Gastrocnemius medialis (tissue), 4 donors: ENCODE data around the gene ARHGAP1. TPM values are rescaled to one million over a fixed set of nuclear protein-coding genes. Genes with fewer than 3 reads are reported as not detected.

Source experiments
- ATAC-seq, 2 donors: fragments of 150-250 bp; one replicate each; pipeline ENCODE4 v1.9.1; 2016
- DNase-seq, 2 donors: peaks; one replicate each; pipeline ENCODE4 v3.0.0-alpha.2; 2019
- H3K27ac ChIP-seq, 4 donors: fragments of 200-600 bp; sonication (generic); 1 replicate in 1 of 4; 2 replicates in 3 of 4; pipeline ENCODE4 v1.5.1; 2016 to 2018; ENCODE audit warnings: mild to moderate bottlenecking in 2 of 4, moderate library complexity in 1 of 4
- H3K27me3 ChIP-seq, 3 donors: fragments of 200-600 bp; sonication (generic) in 2 of 3; 1 replicate in 1 of 3; 2 replicates in 2 of 3; pipeline versions ENCODE4 v1.5.1 to v1.6.0; 2016 to 2019; ENCODE audit warnings: mild to moderate bottlenecking in 1 of 3, moderate library complexity in 1 of 3
- H3K36me3 ChIP-seq, 2 donors: fragments of 200-600 bp; sonication (generic) in 1 of 2; one replicate each; pipeline ENCODE4 v1.5.1; 2017 to 2018
- H3K4me1 ChIP-seq, 2 donors: fragments of 200-600 bp; sonication (generic) in 1 of 2; one replicate each; pipeline ENCODE4 v1.5.1; 2016 to 2017; ENCODE audit warnings: mild to moderate bottlenecking in 2 of 2
- H3K4me3 ChIP-seq, 4 donors: fragments of 200-600 bp; sonication (generic) in 3 of 4; 1 replicate in 1 of 4; 2 replicates in 3 of 4; pipeline ENCODE4 v1.5.1; 2016 to 2019; ENCODE audit warnings: mild to moderate bottlenecking in 2 of 4
- H3K9me3 ChIP-seq, 3 donors: fragments of 200-600 bp; sonication (generic) in 2 of 3; 1 replicate in 1 of 3; 2 replicates in 2 of 3; pipeline ENCODE4 v1.5.1; 2016 to 2019
- POLR2A ChIP-seq, 2 donors: fragments of 450-650 bp; IDR thresholded peaks; one replicate each; pipeline ENCODE4 v1.6.1; 2017; ENCODE audit warnings: antibody characterized with exemption in 2 of 2, mild to moderate bottlenecking in 2 of 2, moderate library complexity in 2 of 2
- in situ Hi-C, 4 donors: fragments of 200-750 bp; cut with MboI; loops; one replicate each; pipeline versions ENCODE4 v1.15.0 to v1.8.0; 2017; ENCODE audit warnings: low sequenced_read_pairs in 4 of 4
- intact Hi-C: fragments of 100-400 bp; cut with DNase I; formaldehyde crosslinking; loops from one replicate; pipeline ENCODE4 v1.15.1; 2023; ENCODE audit warnings: low total_unique reads
- total RNA-seq, 4 donors: library from RNA; depleted of rRNA; stranded (reverse); fragments of >200 nt; gene quantifications; one replicate each; pipeline versions ENCODE4 v1.1.0 to v1.2.3, GENCODE V29; 2016
- TF ChIP-seq, protein P1 (sequence below), 5 experiments: fragments of 450-650 bp in 3 of 5; fragments of 200-600 bp in 2 of 5; sonication (generic) in 2 of 5; IDR thresholded peaks in 4 of 5; conservative IDR thresholded peaks in 1 of 5; 1 replicate in 4 of 5; 2 replicates in 1 of 5; pipeline ENCODE4 v1.5.1; 2016 to 2019; ENCODE audit warnings: antibody characterized with exemption in 5 of 5, mild to moderate bottlenecking in 3 of 5, moderate library complexity in 3 of 5

Gene ARHGAP1
- total RNA-seq, 4 donors from 2014 or later: 11.1 to 34.8 (median 24.6) TPM

DNA sequence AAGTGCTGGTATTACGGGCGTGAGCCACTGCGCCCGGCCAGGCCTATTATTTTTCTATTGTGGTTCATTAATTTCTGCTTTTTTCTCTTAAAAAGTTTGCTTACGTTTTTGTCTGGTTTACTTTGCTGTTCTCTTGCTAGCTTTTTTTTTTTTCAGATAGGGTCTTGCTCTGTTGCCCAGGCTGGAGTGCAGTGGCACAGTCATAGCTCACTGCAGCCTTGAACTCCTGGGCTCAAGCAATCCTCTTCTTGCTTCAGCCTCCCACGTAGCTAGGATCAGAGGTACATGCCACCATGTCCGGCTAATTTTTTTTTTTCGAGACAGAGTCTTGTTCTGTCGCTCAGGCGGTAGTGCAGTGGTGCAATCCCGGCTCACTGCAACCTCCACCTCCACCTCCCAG lies 37.3 kb upstream of the ARHGAP1 start:
- H3K36me3 ChIP-seq: peaks cover 0 to 20% of the 10 kb centered on the region in 2 donors
- ATAC-seq (no peak), DNase-seq (no peak)
- in situ Hi-C loops: no loop called here
- no peaks in the 10 kb centered on the region for H3K9me3 ChIP-seq
- H3K27me3 ChIP-seq: no peaks in the 10 kb centered on the region
- TF ChIP-seq POLR2A (IDR thresholded peaks at IDR 0.05): no peak
- TF ChIP-seq, protein P1, sequence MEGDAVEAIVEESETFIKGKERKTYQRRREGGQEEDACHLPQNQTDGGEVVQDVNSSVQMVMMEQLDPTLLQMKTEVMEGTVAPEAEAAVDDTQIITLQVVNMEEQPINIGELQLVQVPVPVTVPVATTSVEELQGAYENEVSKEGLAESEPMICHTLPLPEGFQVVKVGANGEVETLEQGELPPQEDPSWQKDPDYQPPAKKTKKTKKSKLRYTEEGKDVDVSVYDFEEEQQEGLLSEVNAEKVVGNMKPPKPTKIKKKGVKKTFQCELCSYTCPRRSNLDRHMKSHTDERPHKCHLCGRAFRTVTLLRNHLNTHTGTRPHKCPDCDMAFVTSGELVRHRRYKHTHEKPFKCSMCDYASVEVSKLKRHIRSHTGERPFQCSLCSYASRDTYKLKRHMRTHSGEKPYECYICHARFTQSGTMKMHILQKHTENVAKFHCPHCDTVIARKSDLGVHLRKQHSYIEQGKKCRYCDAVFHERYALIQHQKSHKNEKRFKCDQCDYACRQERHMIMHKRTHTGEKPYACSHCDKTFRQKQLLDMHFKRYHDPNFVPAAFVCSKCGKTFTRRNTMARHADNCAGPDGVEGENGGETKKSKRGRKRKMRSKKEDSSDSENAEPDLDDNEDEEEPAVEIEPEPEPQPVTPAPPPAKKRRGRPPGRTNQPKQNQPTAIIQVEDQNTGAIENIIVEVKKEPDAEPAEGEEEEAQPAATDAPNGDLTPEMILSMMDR (IDR thresholded peaks at IDR 0.05 in 4 of 5, conservative IDR thresholded peaks at IDR 0.05 in 1 of 5): no peak
- H3K4me3 ChIP-seq: no peak overlapping the region
- H3K27ac ChIP-seq: no peak overlapping the region
- intact Hi-C loops: no loop called here
- no peaks in the 10 kb centered on the region for H3K4me1 ChIP-seq

DNA sequence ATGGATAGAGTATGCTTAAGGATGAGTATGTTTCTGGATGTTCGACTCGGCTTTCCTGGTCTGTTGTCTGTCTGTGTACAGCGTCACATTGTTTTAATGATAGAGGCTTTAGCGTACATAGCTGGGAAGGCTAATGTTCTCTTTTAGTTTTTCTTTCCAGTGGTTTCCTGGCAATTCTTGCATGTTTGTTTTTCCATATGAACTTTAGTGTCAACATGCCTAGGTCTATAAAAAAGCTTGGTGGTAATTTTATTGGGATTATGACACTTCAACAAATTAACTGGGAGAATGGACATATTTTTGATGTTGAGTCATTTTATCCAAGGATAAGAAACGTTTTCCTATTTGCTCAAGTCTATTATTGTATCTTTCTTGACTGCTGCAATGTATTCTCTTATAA lies 36.2 kb upstream of the ARHGAP1 start:
- intact Hi-C loops: no loop called here
- H3K36me3 ChIP-seq: peaks cover 0 to 9% of the 10 kb centered on the region in 2 donors
- TF ChIP-seq, protein P1 (IDR thresholded peaks at IDR 0.05 in 4 of 5, conservative IDR thresholded peaks at IDR 0.05 in 1 of 5): no peak
- no peak for TF ChIP-seq POLR2A (IDR thresholded peaks at IDR 0.05)
- no peak for ATAC-seq
- in situ Hi-C loops: no loop called here
- H3K4me1 ChIP-seq: no peaks in the 10 kb centered on the region
- DNase-seq: no peak
- H3K27ac ChIP-seq: no peak overlapping the region
- H3K4me3 ChIP-seq: no peak overlapping the region
- H3K27me3 ChIP-seq: no peaks in the 10 kb centered on the region
- no peaks in the 10 kb centered on the region for H3K9me3 ChIP-seq

DNA sequence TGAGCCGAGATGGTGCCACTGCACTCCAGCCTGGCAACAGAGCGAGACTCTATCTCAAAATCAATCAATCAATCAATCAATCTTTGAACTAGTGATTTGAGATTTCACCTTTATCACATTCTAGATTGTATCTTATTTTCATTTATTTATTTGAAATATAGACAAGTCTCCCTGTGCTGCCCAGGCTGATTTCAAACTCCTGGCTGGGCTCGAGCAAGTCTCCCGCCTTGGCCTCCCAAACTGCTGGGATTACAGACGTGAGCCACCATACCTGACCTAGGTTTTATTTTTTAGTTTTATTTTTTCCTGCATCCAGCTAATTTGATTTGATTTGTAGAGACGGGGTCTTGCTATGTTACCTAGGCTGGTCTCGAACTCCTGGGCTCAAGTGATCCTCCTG lies 35.7 kb upstream of the ARHGAP1 start:
- no peak for DNase-seq

GRCh38 chr11:46733234-46733633 lies 32.8 kb upstream of the ARHGAP1 start:
- no peak for ATAC-seq
- Histone ChIP-seq H3K27me3 (no peaks in the 10 kb centered on the region), H3K4me3 (no peak overlapping the region), H3K36me3 (no peaks in the 10 kb centered on the region), H3K9me3 (no peaks in the 10 kb centered on the region), H3K27ac (no peak overlapping the region), H3K4me1 (no peaks in the 10 kb centered on the region)
- intact Hi-C loops (no loop called here), in situ Hi-C loops (no loop called here)
- TF ChIP-seq POLR2A (IDR thresholded peaks at IDR 0.05): no peak
- no peak for DNase-seq

More for the DNA sequence above, 35.7 kb upstream of the ARHGAP1 start:
- peaks cover 0 to 4% of the 10 kb centered on the region in 2 donors for H3K36me3 ChIP-seq
- no peaks in the 10 kb centered on the region for H3K9me3 ChIP-seq
- TF ChIP-seq POLR2A (IDR thresholded peaks at IDR 0.05): no peak
- TF ChIP-seq, protein P1 (IDR thresholded peaks at IDR 0.05 in 4 of 5, conservative IDR thresholded peaks at IDR 0.05 in 1 of 5): no peak
- no peak overlapping the region for H3K27ac ChIP-seq
- H3K27me3 ChIP-seq: no peaks in the 10 kb centered on the region
- intact Hi-C loops (no loop called here), in situ Hi-C loops (no loop called here)
- no peak overlapping the region for H3K4me3 ChIP-seq
- no peaks in the 10 kb centered on the region for H3K4me1 ChIP-seq
- ATAC-seq: no peak

DNA sequence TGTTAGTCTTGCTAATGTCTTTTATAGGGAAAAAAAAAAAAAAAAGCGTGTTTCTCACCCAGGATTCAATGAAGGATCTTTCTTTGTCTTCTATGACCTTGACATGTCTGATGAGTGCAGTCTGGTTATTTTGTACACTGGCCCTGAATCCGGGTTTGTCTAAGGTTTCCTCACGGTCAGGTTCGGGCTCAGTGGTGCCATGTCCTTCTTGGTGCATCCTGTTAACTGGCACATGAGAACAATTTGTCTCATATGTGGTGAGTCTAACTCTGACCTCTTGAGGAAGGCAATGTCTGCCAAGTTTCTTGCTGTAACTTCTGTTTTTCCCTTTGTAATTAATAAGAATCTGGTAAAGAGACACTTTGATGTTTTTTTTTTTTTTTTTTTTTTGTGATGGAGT lies 31.1 kb upstream of the ARHGAP1 start:
- TF ChIP-seq POLR2A (IDR thresholded peaks at IDR 0.05): no peak
- TF ChIP-seq, protein P1 (IDR thresholded peaks at IDR 0.05 in 4 of 5, conservative IDR thresholded peaks at IDR 0.05 in 1 of 5): no peak
- Histone ChIP-seq H3K4me3 (no peak overlapping the region), H3K4me1 (no peaks in the 10 kb centered on the region), H3K27ac (no peak overlapping the region), H3K9me3 (no peaks in the 10 kb centered on the region), H3K27me3 (no peaks in the 10 kb centered on the region), H3K36me3 (no peaks in the 10 kb centered on the region)
- ATAC-seq (peak in 1 of 2 donors; percentile 52), DNase-seq (no peak)
- in situ Hi-C loops (no loop called here), intact Hi-C loops (no loop called here)
